Umbilical cord (tissue), 2 donors: ENCODE results near the gene STX8. TPM values are rescaled to one million over a fixed set of nuclear protein-coding genes. Genes with fewer than 3 reads are reported as not detected.
A peak's percentile ranks its signal among the peaks of the same experiment; 100 is the strongest.
"Not testable (repeated sequence)": the region's sequence is repeated elsewhere in the genome, so short reads cannot be mapped to it uniquely, and the experiment has no call there.

Source experiments
- DNase-seq: peaks from one replicate; pipeline ENCODE4 v3.0.0-alpha.2; 2015; ENCODE audit warnings: low spot score
- total RNA-seq: library from RNA; depleted of rRNA; stranded (reverse); fragments of >200 nt; gene quantifications from one replicate; pipeline ENCODE4 v1.2.3, GENCODE V29; 2014; ENCODE audit warnings: low replicate concordance; ENCODE audit not compliant: insufficient read depth

STX8 gene
- total RNA-seq, 1 donor from 2014 or later, result 75.8 TPM

- DNase-seq, result no peak
Measured at GRCh38 chr17:9557161-9557755, 18.4 kb downstream of the STX8 start.

- not testable (repeated sequence) for DNase-seq
Measured at GRCh38 chr17:9554715-9555114, 20.9 kb downstream of the STX8 start.

GRCh38 chr17:9553596-9553995 lies 22.0 kb downstream of the STX8 start:
- DNase-seq, result no peak

DNA sequence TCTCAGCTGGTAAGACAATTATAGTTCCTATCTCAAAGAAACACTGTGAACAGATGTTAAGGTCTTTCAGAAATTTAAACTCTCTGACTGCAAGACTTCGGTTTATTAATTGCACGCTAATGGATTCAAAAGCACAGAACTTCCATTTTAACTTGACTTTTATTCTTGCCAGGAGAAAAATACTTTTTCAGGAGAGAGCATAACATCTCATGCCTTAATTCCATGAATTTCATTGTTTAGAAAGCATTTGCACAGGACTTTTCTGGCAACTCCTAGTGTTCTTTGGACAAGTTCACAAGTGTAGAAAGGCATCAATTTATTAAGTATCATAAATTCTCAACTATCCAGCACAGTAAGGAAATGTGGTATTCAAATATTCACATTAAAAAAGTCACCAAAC lies 22.4 kb downstream of the STX8 start:
- DNase-seq, result no peak

DNA sequence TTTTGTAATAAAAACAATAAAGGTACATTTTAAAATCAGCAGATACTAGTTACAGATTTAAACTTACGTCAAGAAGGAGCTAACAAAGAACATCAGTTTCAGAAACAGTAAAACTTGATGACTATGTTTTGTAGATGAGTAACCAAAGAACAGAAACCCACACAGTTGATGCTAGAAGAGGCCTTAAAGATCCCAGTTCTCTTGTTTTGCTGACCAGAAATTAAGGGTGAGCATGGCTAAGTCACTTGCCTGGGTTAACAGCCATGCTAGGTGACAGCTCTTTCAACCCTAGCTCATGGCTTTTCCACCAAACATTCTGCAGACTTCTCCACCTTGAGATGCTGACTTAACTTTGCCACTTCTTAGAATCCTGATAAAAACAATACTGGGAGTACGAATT lies 26.4 kb downstream of the STX8 start:
- no peak for DNase-seq

GRCh38 chr17:9544221-9544620 lies 31.4 kb downstream of the STX8 start:
- no peak for DNase-seq

DNA sequence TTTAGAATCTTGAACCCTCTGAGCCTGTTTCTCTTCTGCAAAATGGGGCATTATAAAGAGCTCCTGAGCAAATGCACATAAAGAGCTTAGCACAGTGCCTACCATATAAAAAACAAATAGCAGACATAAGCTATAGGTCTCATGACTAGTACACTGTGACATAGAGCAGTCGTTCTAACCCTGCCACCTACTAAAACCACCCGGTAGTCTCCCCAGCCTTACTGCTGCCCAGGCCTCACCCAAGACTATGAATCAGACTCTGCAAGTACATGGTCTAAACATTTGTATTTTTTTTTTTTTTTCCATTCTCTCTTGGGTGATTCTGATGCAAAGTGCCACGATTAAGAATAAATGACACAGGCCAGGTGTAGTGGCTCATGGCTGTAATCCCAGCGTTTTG lies 33.9 kb downstream of the STX8 start:
- DNase-seq, result no peak

GRCh38 chr17:9538626-9539025 lies 37.0 kb downstream of the STX8 start:
- DNase-seq, result no peak

DNA sequence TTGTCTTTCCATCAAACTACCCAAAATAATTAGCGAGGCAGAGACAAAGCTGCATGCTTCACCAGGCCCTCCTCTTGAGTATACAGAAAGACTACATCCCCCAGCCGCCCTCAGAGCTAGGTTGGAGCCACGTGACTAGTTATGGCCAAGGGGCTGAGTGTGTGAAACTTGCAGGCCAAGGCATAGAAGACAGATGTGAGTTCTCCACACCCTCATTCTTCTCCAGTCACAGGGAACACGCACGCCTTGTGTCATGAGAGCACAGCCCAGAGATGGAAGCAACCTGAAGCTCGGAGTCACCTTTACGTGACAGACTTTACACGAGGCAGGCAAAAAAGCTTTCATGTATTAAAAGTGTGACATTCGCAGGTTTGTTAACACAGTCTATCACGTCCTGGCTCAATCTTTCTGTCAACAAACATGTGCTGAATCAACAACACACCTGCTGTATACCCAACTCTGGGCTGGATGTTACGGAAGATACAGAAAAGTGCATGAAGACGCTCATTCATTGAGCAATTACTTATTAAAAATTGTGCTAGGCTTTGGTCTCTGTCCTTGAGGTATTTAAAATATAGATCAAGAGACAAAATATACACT lies 38.3 kb downstream of the STX8 start:
- DNase-seq, result no peak

GRCh38 chr17:9536061-9536460 lies 39.6 kb downstream of the STX8 start:
- DNase-seq, result no peak

DNA sequence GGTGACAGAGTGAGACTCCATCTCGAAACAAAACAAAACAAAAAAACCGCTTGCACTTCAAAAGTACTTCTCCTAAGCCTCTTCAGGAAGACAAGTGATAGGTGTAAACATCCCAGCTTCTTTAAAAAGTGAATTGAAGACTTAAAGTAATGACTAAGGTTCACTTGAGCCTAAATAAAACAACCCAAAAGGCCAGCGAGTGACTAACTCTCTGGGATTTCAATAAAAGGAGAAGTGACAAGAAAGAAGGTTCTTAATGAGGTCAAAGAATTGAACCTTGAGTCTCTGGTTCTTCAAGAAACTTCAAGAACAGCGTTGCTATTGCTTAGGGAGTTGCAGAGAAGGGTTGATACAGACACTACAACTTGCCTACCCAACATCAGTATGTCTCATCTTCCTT lies 42.2 kb downstream of the STX8 start:
- no peak for DNase-seq

DNA sequence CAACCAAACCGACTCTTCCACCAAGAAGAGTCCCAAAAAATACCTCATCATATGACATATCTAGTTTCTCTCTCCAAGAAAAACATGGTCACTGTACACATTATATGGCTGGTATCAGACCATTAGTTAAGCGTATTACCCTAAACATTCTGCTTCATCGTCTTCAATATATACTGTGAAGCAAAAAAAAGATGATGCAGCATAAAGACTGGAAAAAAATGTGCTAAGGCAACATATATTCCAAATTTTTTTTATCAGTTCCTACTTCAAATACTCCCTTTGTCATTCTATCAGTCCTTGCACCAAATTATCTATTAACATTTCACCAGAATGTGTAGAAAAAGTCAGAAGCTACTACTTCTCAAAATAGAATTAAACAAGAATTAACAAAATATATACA lies 42.9 kb downstream of the STX8 start:
- no peak for DNase-seq

GRCh38 chr17:9531034-9531433 lies 44.6 kb downstream of the STX8 start:
- DNase-seq, result no peak

DNA sequence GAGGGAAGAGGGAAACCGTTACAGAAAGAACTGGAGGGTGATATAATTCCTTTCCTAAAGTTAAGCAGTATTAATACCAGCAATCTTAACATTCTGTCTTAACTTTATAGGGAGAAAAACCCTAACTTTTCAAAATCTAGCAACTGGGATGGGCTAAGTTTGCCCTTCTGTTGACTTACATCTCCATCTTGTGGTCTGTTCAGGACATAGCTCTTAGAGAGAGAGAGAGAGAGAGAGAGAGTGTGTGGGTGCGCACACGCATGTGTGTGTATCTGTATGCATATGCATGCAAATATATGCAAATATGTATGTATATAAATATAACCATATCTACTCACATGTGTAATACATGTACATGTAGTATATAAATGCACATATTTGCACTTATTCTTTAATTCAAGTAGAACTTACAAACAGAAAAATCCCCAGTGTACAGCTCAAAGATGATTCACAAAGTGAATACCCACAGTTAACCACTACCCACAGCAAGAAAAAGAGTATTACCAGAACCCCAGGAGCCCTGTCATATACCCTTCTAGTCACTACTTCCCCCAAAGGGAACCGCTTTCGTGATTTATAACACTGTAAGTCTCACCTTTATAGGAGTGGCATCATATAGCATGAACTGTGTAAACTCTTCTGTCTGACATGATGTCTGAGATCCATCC lies 46.5 kb downstream of the STX8 start:
- DNase-seq, result peak; percentile 26

- no peak for DNase-seq
Measured at GRCh38 chr17:9527788-9528187, 47.8 kb downstream of the STX8 start.

- peak; percentile 52 for DNase-seq
Measured at GRCh38 chr17:9522074-9522473, 53.5 kb downstream of the STX8 start.

DNA sequence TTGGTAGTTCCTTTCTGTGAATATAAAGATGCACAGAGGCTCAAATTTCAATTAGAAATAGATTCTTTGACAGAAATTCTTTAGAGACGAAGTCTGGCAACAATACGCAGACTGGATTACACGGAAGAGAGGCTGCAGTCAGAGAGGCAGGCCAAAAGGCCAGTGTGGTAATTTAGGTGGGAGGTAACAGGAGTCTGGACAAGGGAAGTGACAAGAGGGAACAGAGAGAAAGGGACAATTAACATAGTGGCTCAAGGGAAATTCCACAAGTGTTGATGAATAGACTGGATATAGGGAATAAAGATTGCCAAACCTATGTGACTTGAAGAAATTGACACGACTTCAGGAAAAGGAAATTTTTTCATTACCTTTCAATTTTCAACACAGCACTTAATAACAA lies 54.6 kb downstream of the STX8 start:
- DNase-seq, result no peak

DNA sequence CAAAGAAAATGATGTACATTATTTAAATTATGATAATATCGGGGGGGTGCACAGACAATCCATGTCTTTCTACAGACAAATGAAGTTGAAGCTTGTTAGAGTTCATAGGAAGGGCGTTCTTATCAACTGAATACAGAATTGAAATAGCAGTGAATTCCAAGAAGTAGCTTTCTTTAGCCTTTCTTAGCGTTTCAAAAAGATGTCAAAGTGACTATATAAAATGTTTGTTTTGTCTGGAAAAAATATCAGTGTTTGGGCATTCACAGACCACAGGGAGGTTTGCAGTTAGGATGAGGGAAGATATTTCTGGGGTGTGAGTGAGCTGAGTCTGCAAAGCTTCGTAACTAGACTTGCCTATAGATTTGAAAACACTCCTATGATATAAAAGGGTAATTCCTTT lies 55.0 kb downstream of the STX8 start:
- peak; percentile 20 for DNase-seq

- DNase-seq, result no peak
Measured at GRCh38 chr17:9519583-9520272, 55.9 kb downstream of the STX8 start.

- no peak for DNase-seq
Measured at GRCh38 chr17:9517396-9517795, 58.2 kb downstream of the STX8 start.

- DNase-seq, result no peak
Measured at GRCh38 chr17:9513266-9513665, 62.4 kb downstream of the STX8 start.

DNA sequence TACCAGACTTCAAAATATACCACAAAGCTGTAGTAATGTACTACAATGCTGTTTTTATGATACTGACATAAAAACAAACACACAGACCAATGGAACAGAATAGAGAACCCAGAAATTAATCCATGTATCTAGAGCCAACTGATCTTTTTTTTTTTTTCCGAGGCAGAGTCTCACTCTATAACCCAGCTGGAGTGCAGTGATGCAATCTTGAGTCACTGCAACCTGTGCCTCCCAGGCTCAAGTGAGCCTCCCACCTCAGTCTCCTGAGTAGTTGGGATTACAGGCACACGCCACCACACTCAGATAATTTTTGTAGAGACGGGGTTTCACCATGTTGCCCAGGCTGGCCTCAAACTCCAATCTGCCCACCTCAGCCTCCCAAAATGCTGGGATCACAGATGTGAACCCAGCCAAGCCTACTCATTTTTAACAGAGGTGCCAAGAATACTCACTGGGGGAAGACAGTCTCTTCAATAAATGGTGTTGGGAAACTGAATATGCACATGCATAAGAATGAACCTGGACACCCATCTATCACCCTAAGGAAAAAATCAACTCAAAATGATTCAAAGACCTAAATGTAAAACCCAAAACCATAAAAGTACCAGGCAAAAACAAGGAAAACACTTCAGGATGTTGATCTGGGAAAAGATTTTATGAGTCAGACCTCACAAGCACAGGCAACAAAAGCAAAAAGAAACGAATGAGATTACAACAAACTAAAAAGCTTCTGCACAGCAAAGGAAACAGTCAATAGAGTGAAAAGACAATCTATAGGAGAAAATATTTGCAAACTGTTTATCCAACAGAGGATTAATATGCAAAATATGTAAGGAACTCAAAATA lies 63.1 kb downstream of the STX8 start:
- no peak for DNase-seq
